IMR-90 (cell line): Measurements from ENCODE around the gene PRELID3B. TPM values are rescaled to one million over a fixed set of nuclear protein-coding genes. Genes with fewer than 3 reads are reported as not detected.

Source experiments
- ATAC-seq: fragments of 200-7000 bp; cut with Tn5 transposase; 2 replicates; pipeline ENCODE4 v1.9.1; 2020; ENCODE audit warnings: low read depth, mild to moderate bottlenecking, moderate library complexity
- BruUV-seq: library from RNA; stranded (reverse); fragments of 400-500 nt; replicated peaks from 2 replicates; lab custom pipeline; 2021; lab: Mats Ljungman, UMichigan
- CTCF ChIA-PET: fragments of 300-600 bp; formaldehyde crosslinking; extraction: SDS; loops from one replicate; lab custom pipeline; 2021; ENCODE audit warnings: antibody characterized with exemption; lab: Yijun Ruan, JAX
- POLR2A ChIA-PET: fragments of 300-600 bp; sonication (Branson Sonifier 250); formaldehyde crosslinking; loops from one replicate; lab custom pipeline; 2022; ENCODE audit warnings: antibody characterized with exemption; ENCODE audit not compliant: unreplicated experiment; lab: Charles Lee
- DNase-seq: peaks from one replicate; pipeline ENCODE4 v3.0.0; 2013
- H2AFZ ChIP-seq: replicated peaks from 2 replicates; pipeline ENCODE3; 2013; ENCODE audit warnings: low read length, mild to moderate bottlenecking; ENCODE audit not compliant: poor library complexity
- H2AK5ac ChIP-seq: 2 replicates; pipeline ENCODE4 v1.6.1; 2013; ENCODE audit warnings: low read depth, low read length, inconsistent platforms
- H2AK9ac ChIP-seq: replicated peaks from 2 replicates; pipeline ENCODE3; 2013; ENCODE audit warnings: mild to moderate bottlenecking, low read depth, low read length, moderate library complexity; ENCODE audit not compliant: poor library complexity
- H2BK120ac ChIP-seq: 2 replicates; pipeline ENCODE4 v1.6.1; 2013; ENCODE audit warnings: low read depth, low read length, inconsistent platforms
- H2BK15ac ChIP-seq: 3 replicates; pipeline ENCODE4 v1.6.1; 2013; ENCODE audit warnings: low read depth, low read length, inconsistent platforms
- H2BK20ac ChIP-seq: 2 replicates; pipeline ENCODE4 v1.6.1; 2013; ENCODE audit warnings: low read depth, mild to moderate bottlenecking, inconsistent platforms, low read length, moderate library complexity
- H2BK5ac ChIP-seq: 2 replicates; pipeline ENCODE4 v1.6.1; 2013; ENCODE audit warnings: mild to moderate bottlenecking, low read depth, low read length, inconsistent platforms; ENCODE audit not compliant: poor library complexity, severe bottlenecking
- H3K14ac ChIP-seq: replicated peaks from 2 replicates; pipeline ENCODE4 v1.6.1; 2013; ENCODE audit warnings: low read depth, low read length, inconsistent platforms
- H3K18ac ChIP-seq: 2 replicates; pipeline ENCODE4 v1.6.1; 2013; ENCODE audit warnings: low read depth, low read length, control low read depth
- H3K23ac ChIP-seq: 2 replicates; pipeline ENCODE4 v1.6.1; 2013; ENCODE audit warnings: low read depth, low read length, inconsistent platforms
- H3K27ac ChIP-seq: 2 replicates; pipeline ENCODE4 v1.5.1; 2013; ENCODE audit warnings: mild to moderate bottlenecking, control low read depth, low read length; ENCODE audit not compliant: insufficient read depth
- H3K27me3 ChIP-seq: 2 replicates; pipeline ENCODE4 v1.6.1; 2013; ENCODE audit warnings: low read length; ENCODE audit not compliant: control insufficient read depth, insufficient read depth
- H3K36me3 ChIP-seq: 2 replicates; pipeline ENCODE4 v1.6.1; 2013; ENCODE audit warnings: low read length, mixed read lengths; ENCODE audit not compliant: control insufficient read depth, insufficient read depth
- H3K4ac ChIP-seq: 2 replicates; pipeline ENCODE4 v1.6.1; 2013; ENCODE audit warnings: low read depth, low read length, inconsistent platforms
- H3K4me1 ChIP-seq: 2 replicates; pipeline ENCODE4 v1.6.1; 2013; ENCODE audit warnings: low read length, mixed read lengths; ENCODE audit not compliant: control insufficient read depth, insufficient read depth
- H3K4me2 ChIP-seq: 2 replicates; pipeline ENCODE4 v1.6.1; 2013; ENCODE audit warnings: low read depth, mild to moderate bottlenecking, control low read depth, low read length, moderate library complexity
- H3K4me3 ChIP-seq: 2 replicates; pipeline ENCODE4 v1.5.1; 2013; ENCODE audit warnings: low read depth, mild to moderate bottlenecking, control low read depth, low read length, moderate library complexity; ENCODE audit not compliant: insufficient read depth
- H3K56ac ChIP-seq: 2 replicates; pipeline ENCODE4 v1.6.1; 2013; ENCODE audit warnings: low read length, inconsistent platforms; ENCODE audit not compliant: insufficient read depth; ENCODE audit errors: extremely low read depth
- H3K79me1 ChIP-seq, 2 experiments: 2 replicates each; pipeline ENCODE4 v1.6.1; 2013; ENCODE audit warnings: low read length in 2 of 2, inconsistent platforms in 1 of 2, low read depth in 1 of 2
- H3K9ac ChIP-seq: 2 replicates; pipeline ENCODE4 v1.6.1; 2013; ENCODE audit warnings: low read depth, low read length, control low read depth
- H3K9me1 ChIP-seq: 2 replicates; pipeline ENCODE4 v1.6.1; 2013; ENCODE audit warnings: low read length, inconsistent platforms; ENCODE audit not compliant: insufficient read depth
- H3K9me3 ChIP-seq: 2 replicates; pipeline ENCODE4 v1.6.1; 2013; ENCODE audit warnings: low read length; ENCODE audit not compliant: control insufficient read depth, insufficient read depth
- H4K20me1 ChIP-seq: 2 replicates; pipeline ENCODE4 v1.6.1; 2013; ENCODE audit warnings: low read length, inconsistent platforms; ENCODE audit not compliant: insufficient read depth
- H4K5ac ChIP-seq: 2 replicates; pipeline ENCODE4 v1.6.1; 2013; ENCODE audit warnings: mild to moderate bottlenecking, low read depth, low read length, control low read depth
- H4K8ac ChIP-seq, 2 experiments: 2 replicates each; pipeline ENCODE4 v1.6.1; 2013; ENCODE audit warnings: low read depth in 2 of 2, low read length in 2 of 2, control low read depth in 1 of 2, inconsistent platforms in 1 of 2
- H4K91ac ChIP-seq: 2 replicates; pipeline ENCODE4 v1.6.1; 2013; ENCODE audit warnings: low read depth, low read length, inconsistent platforms; ENCODE audit not compliant: insufficient read depth
- CEBPB ChIP-seq: IDR thresholded peaks from 2 replicates; pipeline ENCODE4 v1.6.1; 2012; ENCODE audit warnings: low read depth, low read length, improper control_type of control experiment
- RCOR1 ChIP-seq: IDR thresholded peaks from 2 replicates; pipeline ENCODE4 v1.6.1; 2012; ENCODE audit warnings: mild to moderate bottlenecking, low read length, improper control_type of control experiment; ENCODE audit not compliant: insufficient replicate concordance
- SMC3 ChIP-seq: fragments of 150-350 bp; IDR thresholded peaks from 2 replicates; pipeline ENCODE4 v1.6.1; 2016; ENCODE audit warnings: low read depth, mild to moderate bottlenecking, antibody characterized with exemption, low read length, moderate library complexity
- WGBS, 2 experiments: methylation state at CpG; one replicate each; pipeline versions ENCODE4 v1.1.5 to v1.1.7; 2013; ENCODE audit warnings: missing lambda C conversion rate in 2 of 2; ENCODE audit not compliant: insufficient read length in 1 of 2; ENCODE audit errors: extremely low coverage in 2 of 2; 5-methylcytosine and 5-hydroxymethylcytosine counted together
- dilution Hi-C: fragments of 300-500 bp; cut with HindIII; formaldehyde crosslinking; loops from one replicate; pipeline ENCODE4 v1.14.3; 2018; ENCODE audit warnings: low sequenced_read_pairs; ENCODE audit not compliant: unreplicated experiment
- in situ Hi-C: fragments of 300-500 bp; cut with MboI; formaldehyde crosslinking; loops from 3 replicates; pipeline ENCODE4 v1.14.3; 2019; ENCODE audit warnings: low sequenced_read_pairs, inconsistent platforms, mixed read lengths
- intact Hi-C: fragments of 100-400 bp; cut with micrococcal nuclease; formaldehyde crosslinking; loops from 2 replicates; pipeline ENCODE4 v1.10.0; 2022
- polyA plus RNA-seq, 3 experiments: library from polyadenylated mRNA; depleted of rRNA; stranded (reverse); fragments of >200 nt; gene quantifications; 2 replicates each; pipeline ENCODE4 v1.2.3, GENCODE V29; 2012; ENCODE audit warnings: low replicate concordance in 1 of 3
- total RNA-seq: library from RNA; depleted of rRNA; stranded (reverse); fragments of >200 nt; gene quantifications from 2 replicates; pipeline ENCODE4 v1.2.3, GENCODE V29; 2012

Gene PRELID3B
- total and polyA plus RNA-seq, 2 of the 4 experiments (the other 2 are of a cell fraction): 24.8 to 41.9 TPM

DNA sequence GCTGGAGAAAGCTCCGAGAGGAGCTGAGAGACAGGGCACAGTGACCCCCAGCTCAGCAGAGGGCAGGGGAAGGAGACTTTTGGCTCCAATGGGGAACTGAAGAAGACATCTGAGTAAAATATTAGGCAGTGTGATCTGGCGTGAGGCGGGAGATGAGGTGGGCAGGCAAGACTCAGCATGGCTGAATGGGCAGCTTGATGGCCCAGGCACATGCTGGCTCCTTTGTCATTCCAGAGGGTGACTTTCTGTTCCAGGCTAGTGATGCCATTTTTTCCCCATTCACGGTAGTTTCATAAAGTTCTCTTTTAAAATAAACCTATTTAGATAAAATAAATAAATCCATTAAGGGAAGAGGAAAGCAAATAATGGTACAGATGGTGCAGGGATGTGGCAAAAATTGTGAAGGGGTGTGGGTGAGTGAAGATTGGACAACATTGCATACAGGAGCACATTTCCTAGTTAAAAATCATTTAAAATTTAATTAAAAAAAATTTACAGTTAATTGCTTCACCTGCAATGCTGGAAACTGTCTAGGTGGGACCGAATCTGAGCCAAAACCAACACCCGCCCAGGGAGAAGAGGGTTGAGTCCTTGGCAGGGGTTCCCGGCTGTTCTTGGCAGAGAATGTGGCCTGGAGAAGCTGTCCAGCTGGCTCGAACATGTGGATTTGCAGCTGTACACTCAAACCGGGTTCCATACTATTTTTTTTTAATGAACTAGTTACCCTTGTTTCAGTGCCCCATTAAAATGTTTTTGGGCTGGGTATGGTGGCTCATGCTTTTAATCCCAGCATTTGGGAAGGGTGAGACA, 41.7 kb upstream of the PRELID3B start (continued):
- TF ChIP-seq CEBPB (no peak), SMC3 (no peak)

DNA sequence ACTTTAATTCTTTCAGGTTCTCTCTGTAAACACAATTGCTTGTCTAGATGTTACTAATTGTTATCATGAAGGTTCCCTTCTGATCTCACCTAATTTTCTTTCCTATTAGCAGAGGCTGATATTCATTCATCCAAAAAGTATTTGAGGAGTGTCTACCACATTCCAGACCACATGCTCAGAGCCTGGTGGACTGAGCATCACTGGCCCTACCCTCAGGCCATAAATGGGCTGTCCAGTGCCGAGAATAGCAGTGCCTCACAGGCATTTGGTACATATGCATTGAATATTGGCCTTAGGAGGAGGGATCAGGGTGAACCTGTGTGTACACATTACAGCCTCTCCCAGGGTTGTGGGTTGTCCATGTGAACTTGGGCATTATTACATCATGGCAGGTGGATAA, 40.4 kb upstream of the PRELID3B start:
- CTCF ChIA-PET: interaction anchor here (0.6 to 1.3 kb wide), 3 partner anchors 14 to 372 kb away, joined by 3 to 4 read pairs (median 3); no protein-coding TSS in a partner anchor
- Histone ChIP-seq H2BK20ac (peak overlapping the region; percentile 80), H2AK9ac (no peak overlapping the region), H3K36me3 (no peaks in the 10 kb centered on the region), H4K8ac (peak overlapping the region; percentile 28 to 76; a peak in 3 of 4 replicates), H2BK120ac (peak overlapping the region; percentile 80), H4K20me1 (no peaks in the 10 kb centered on the region), H3K56ac (no peak overlapping the region), H3K9me3 (no peaks in the 10 kb centered on the region), H2AK5ac (peak overlapping the region; percentile 61), H4K5ac (no peak overlapping the region), H3K27ac (no peak overlapping the region), H3K4me2 (no peak overlapping the region), H3K14ac (peak overlapping the region; percentile 44; the same call in 1 of the 2 replicates), H3K23ac (no peak overlapping the region), H3K4me3 (no peak overlapping the region), H3K4ac (peak overlapping the region; percentile 26), H2BK15ac (peak overlapping the region; percentile 54; the same call in 2 of the 3 replicates), H4K91ac (peak overlapping the region; percentile 55), H3K79me1 (no peaks in the 10 kb centered on the region), H3K4me1 (peaks cover 2% of the 10 kb centered on the region; the same call in 1 of the 2 replicates), H3K9ac (no peak overlapping the region), H3K27me3 (no peaks in the 10 kb centered on the region; the same call in 1 of the 2 replicates), H2AFZ (peak overlapping the region; percentile 72), H2BK5ac (peak overlapping the region; percentile 30), H3K9me1 (peaks cover 5% of the 10 kb centered on the region; the same call in 1 of the 2 replicates), H3K18ac (peak overlapping the region; percentile 16; the same call in 1 of the 2 replicates)
- 0% methylated on average over 1 of the region's 1 CpG; no CpG with 5 or more reads in 1 of the 2 experiments for whole genome bisulfite sequencing, 2 experiments
- DNase-seq (peak; percentile 77), ATAC-seq (peak; percentile 95)
- BruUV-seq: no TSS peak
- in situ Hi-C loops (no loop called here), dilution Hi-C loops (no loop called here), intact Hi-C loops (loop anchor here (10.0 kb wide), 2 partner anchors 322 to 412 kb away; no protein-coding TSS in a partner anchor)
- peak; percentile 10 for TF ChIP-seq RCOR1
- TF ChIP-seq SMC3: no peak
- TF ChIP-seq CEBPB: 0 out of 2 replicates have a peak, but pooled peaks have one; percentile 15
- POLR2A ChIA-PET: no interaction called here
